GM18861 (cell line): ENCODE measurements around the gene RPS21.

Experiments used
- ATAC-seq: cut with Tn5 transposase; IDR thresholded peaks from one replicate; pipeline ENCODE4 v1.9.1; 2021; ENCODE audit not compliant: unreplicated experiment

RPS21 gene

GRCh38 chr20:62394248-62395245 is 7.6 kb downstream of the RPS21 start:
- no peak for ATAC-seq

- ATAC-seq = no peak
Observed at GRCh38 chr20:62395311-62396242, 8.7 kb downstream of the RPS21 start.

GRCh38 chr20:62396367-62397239 is 9.7 kb downstream of the RPS21 start:
- ATAC-seq = no peak

- no peak for ATAC-seq
Observed at GRCh38 chr20:62398120-62398821, 11.4 kb downstream of the RPS21 start.

- no peak for ATAC-seq
Observed at GRCh38 chr20:62400021-62400420, 13.1 kb downstream of the RPS21 start.

- ATAC-seq = no peak
Observed at GRCh38 chr20:62400541-62400940, 13.6 kb downstream of the RPS21 start.

- no peak for ATAC-seq
Observed at GRCh38 chr20:62401331-62401779, 14.5 kb downstream of the RPS21 start.

- ATAC-seq = no peak
Observed at GRCh38 chr20:62402456-62403150, 15.7 kb downstream of the RPS21 start.

- no peak for ATAC-seq
Observed at GRCh38 chr20:62403331-62403730, 16.4 kb downstream of the RPS21 start.

- no peak for ATAC-seq
Observed at GRCh38 chr20:62404112-62404665, 17.3 kb downstream of the RPS21 start.

GRCh38 chr20:62404761-62405107 is 17.8 kb downstream of the RPS21 start:
- ATAC-seq = no peak

- no peak for ATAC-seq
Observed at GRCh38 chr20:62405108-62405980, 18.4 kb downstream of the RPS21 start.

GRCh38 chr20:62405981-62406513 is 19.1 kb downstream of the RPS21 start:
- no peak for ATAC-seq

GRCh38 chr20:62406635-62407176 is 19.8 kb downstream of the RPS21 start:
- no peak for ATAC-seq

- peak; percentile 78 for ATAC-seq
Observed at GRCh38 chr20:62407221-62407992, 20.5 kb downstream of the RPS21 start, which contains the start of gene CABLES2. CABLES2 (minus strand) TSS chr20:62407285; CDS start chr20:62407276, 9 bp downstream.

- no peak for ATAC-seq
Observed at GRCh38 chr20:62408055-62408454, 21.2 kb downstream of the RPS21 start.

GRCh38 chr20:62408640-62409039 is 21.7 kb downstream of the RPS21 start:
- ATAC-seq = no peak
